HG03196 (cell line): ENCODE measurements around the gene CBFA2T3.
A peak's percentile ranks its signal among the peaks of the same experiment; 100 is the strongest.
"Not testable (repeated sequence)": the region's sequence is repeated elsewhere in the genome, so short reads cannot be mapped to it uniquely, and the experiment has no call there.

Experiments used
- ATAC-seq: cut with Tn5 transposase; IDR thresholded peaks from one replicate; pipeline ENCODE4 v1.9.1; 2021; ENCODE audit not compliant: unreplicated experiment

Gene CBFA2T3

GRCh38 chr16:88977018-88977811 lies at the start of gene CBFA2T3:
TSS of gene CBFA2T3 (minus strand) at chr16:88977207. CDS start at chr16:88976807, 400 bp downstream.
- no peak for ATAC-seq

- peak; percentile 83 for ATAC-seq
These were observed 49.2 kb upstream of the CBFA2T3 start for GRCh38 chr16:89026121-89026612.

DNA sequence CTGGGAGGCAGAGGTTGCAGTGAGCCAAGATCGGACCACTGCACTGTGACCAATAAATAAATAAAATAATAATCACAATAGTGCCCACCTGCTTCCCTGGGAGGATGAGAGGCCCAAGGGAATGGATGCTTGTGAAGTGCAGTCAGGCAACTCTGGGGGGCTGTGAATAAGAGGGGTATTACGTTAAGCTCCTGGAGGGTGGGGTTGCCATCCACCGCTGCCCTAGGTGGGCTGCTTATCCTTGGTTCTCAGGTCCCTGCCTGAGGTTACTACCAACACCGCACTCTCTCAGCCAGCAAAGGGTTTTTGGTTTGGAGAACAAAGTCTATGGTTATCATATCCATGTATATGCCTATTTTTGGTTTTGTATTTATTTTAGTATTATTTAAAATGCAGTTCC lies 48.6 kb upstream of the CBFA2T3 start:
- ATAC-seq, result peak; percentile 14

GRCh38 chr16:89024546-89025060 lies 47.6 kb upstream of the CBFA2T3 start:
- ATAC-seq, result no peak

DNA sequence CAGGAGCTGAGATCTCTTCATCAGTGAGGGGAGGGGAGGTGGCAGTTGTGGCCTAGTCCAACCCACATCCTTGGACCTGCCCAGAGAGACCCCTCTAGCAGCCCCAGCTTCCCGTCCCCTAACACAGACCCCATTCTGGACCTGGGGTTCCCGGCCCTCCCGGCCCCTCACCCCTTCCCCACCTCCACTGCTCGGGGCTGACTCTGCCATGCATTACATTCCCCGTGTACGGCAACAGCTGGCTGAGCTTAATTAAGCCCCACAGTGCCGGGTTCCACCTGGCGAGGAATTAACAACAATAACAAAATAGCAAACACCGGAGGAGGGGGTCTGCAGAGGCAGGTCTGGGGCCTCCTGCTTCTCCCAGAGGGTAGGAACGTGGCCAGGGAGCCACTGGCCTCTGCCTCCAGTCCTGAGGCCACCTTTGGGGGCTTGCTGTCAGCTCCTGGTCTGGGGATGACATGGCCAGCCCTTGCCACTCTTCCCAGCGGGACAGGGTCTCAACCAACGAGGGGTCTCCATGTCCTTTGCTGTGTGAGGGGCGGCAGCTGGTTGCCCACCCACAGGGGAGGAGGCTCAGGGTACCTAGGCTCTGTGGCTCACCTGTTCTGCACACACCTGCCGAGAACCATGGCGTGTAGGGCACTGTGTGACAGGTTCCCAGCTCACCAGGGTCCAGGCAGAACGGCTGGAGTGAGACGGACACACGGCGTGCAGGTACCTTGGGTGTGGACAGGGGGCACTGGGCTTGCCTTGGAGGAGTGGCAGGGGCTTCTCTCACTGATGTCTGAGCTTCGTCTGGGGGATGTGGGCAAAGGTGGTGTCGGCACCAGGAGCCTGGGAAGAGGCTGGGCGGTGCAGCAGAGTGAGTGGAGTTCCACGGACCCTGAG lies 46.9 kb upstream of the CBFA2T3 start:
- no peak for ATAC-seq

DNA sequence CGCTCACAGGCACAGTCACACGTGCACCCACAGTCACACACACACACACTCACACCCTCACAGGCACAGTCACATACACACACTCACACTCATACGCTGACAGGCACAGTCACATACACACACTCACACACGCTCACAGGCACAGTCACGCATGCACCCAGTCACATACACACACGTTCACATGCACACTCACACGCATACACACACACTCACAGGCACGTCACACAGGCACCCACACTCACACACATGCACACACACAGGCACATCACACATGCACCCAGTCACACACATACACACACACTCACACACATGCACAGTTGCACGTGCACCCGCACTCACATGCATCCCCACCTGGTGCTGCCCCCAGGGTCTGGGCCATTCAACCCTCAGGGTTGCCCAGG lies 46.1 kb upstream of the CBFA2T3 start:
- ATAC-seq, result no peak

DNA sequence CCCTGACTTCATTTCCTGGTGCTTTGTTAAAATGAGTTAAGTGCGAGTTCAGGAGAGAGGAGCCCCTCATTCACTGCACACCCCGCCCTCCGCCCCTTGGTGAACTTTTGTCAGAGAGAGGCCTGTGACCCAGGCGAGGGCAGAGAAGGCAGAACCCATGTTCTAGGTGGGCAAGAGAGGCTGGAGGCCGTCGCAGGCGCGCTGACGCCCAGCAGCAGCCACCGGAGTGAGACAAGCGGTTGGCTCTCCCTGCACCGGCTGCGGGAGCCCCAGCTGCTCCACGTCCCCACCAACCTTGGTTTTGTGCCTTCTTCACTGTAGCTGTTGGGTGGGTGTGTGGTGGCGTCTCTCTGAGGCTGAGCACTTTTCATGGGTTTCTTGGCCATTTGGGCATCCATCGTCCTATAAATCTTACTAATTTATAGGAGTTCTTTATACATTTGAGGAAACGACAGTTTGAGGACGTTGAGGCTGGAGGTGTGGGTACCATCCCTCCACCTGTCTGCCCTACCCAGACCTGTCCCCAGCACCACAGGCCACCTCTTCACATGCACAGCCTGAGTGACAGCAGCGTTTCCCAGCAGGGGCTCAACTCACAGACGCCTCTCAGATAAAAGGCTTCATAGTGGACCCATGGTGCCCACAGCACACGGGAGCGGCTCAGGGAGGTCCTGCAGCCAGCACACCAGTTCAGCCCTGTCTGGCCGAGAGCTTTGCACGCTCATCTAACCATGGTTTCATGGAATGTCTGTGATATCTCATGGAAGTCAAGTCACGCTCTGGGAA lies 45.2 kb upstream of the CBFA2T3 start:
- no peak for ATAC-seq

- ATAC-seq, result no peak
These were observed 44.1 kb upstream of the CBFA2T3 start for GRCh38 chr16:89020925-89021595.

DNA sequence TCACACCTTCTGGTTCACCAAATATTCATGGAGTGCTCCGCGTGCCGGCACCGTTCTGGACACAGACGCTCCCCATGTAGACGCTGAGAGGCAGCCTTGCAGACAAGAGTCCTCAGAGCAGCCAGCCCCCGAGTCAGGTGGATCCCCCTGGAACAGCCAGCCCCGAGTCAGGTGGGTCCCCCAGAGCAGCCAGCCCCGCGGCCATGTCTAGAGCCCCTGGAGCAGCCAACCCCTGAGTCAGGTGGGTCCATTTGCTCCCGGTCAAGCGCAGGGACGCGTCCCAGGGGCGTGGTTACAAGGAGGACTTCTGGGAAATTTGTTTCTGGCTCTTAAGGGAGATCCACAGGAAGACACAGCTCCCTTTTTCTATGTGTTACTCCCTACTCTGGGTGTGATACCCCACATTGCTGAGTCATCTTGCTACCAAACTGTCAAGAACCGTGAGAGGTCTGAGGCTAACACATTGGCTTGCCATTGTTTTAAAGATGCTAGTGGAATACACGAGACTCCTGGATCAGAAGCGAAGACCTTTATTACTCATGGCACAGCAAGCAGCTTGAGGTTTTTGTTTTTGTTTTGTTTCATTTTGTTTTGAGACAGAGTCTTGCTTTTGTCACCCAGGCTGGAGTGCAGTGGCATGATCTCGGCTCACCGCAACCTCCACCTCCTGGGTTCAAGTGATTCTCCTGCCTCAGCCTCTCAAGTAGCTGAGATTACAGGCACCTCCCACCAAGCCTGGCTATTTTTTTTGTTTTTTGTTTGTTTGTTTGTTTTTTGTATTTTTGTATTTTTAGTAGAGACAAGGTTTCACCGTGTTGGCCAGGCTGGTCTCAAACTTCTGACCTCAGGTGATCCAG lies 43.3 kb upstream of the CBFA2T3 start:
- no peak for ATAC-seq

- ATAC-seq, result no peak
These were observed 42.5 kb upstream of the CBFA2T3 start for GRCh38 chr16:89019511-89019910.

DNA sequence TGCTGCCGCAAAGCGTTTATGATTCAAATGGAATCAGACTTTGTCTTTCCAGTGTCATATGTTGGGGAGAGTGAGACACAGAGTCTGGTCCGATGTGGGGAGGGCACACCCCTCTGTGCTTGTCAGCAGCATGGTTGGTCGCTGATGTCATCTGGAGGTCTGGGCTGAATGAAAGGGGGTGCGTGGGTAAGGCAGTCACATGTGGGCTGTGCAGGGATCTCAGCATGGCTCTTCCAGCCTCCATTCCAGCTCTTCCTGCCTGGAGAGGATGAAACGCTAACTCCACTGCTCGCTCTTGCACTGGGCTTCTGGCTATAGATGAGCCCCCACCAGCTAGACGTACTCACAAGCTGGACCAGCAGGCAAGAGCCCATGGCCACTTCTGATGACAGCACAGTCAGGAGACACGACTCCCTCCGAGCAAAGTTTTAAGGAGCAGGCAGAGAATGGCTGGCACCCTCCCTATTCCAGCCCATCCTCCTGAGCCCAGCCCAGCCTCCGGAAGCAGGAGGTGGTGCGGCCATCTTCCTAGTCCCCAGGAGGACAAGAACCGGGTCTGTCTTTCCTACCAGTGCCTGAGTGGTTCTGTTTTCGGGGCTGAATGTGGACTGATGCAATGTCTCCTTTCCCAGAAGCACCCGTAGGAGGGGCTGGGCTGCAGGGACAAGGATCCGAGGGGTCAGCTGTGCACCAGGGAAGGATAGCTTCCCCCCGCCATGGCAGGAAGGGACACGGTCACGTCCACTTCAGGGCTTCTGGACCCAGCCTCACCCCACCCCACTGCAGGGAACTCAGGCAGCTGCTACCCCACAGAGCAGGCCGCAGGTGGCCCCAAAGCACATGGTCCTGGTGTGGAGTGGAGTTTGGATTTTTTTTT lies 41.5 kb upstream of the CBFA2T3 start:
- no peak for ATAC-seq

DNA sequence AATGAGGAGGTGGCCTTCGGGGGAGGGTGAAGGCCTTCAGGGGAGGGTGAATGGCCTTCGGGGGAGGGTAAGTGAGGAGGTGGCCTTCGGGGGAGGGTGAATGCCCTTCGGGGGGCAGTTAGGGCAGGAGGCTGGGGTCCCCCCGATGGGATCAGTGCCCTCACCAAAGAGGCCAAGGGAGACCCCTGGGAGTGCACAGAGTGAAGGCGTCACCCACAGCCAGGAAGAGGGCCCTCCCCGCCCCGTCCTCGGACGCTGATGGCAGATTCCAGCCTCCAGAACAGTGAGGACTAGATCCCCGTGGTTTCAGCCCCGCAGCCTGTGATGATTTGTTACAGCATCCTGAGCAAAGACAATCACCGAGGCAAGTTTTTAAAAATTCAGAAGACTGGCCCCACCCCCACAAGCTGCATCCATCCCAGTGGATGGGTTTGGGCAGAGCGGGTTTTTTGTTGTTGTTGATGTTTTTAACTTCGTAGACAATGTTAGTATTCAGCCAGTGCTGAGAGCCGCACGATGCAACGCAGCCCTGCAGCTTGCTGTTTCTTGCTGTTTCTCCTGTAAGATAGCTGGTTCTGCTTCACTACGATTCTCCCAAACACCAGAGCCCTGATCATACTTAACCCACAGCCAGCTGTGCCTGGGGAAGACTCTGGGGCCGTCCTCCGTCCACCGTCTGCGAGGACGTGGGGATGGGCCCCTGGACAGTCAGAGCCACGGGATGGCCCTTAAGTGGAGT lies 40.7 kb upstream of the CBFA2T3 start:
- ATAC-seq, result no peak

DNA sequence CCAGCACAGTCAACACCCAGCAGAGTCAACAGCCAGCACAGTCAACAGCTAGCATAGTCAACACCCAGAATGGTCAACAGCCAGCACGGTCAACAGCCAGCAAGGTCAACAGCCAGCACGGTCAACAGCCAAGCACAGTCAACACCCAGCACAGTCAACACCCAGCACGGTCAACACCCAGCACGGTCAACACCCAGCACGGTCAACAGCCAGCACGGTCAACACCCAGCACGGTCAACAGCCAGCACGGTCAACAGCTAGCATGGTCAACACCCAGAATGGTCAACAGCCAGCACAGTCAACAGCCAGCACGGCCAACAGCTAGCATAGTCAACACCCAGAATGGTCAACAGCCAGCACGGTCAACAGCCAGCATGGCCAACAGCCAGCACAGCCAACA lies 39.6 kb upstream of the CBFA2T3 start:
- ATAC-seq, result not testable (repeated sequence)

GRCh38 chr16:89015271-89015859 lies 38.4 kb upstream of the CBFA2T3 start:
- ATAC-seq, result no peak

- ATAC-seq, result no peak
These were observed 37.6 kb upstream of the CBFA2T3 start for GRCh38 chr16:89014403-89015230.

GRCh38 chr16:89013692-89014402 lies 36.8 kb upstream of the CBFA2T3 start:
- ATAC-seq, result no peak
